Fibroblast of mammary gland (primary cell): ENCODE results near the gene TERT.
"Not testable (repeated sequence)": the region's sequence is repeated elsewhere in the genome, so short reads cannot be mapped to it uniquely, and the experiment has no call there.

Experiments
- DNase-seq: peaks from one replicate; pipeline ENCODE4 v3.0.0-alpha.2; 2010; ENCODE audit warnings: low read depth
- H3K4me3 ChIP-seq: 2 replicates; pipeline ENCODE4 v1.5.1; 2011; ENCODE audit warnings: low read depth, mild to moderate bottlenecking, low read length, moderate library complexity; ENCODE audit not compliant: control insufficient read depth
- CTCF ChIP-seq: conservative IDR thresholded peaks from 2 replicates; pipeline ENCODE4 v1.5.1; 2011; ENCODE audit warnings: low read depth, low read length, inconsistent platforms; ENCODE audit not compliant: control insufficient read depth, insufficient read depth

The TERT gene

DNA sequence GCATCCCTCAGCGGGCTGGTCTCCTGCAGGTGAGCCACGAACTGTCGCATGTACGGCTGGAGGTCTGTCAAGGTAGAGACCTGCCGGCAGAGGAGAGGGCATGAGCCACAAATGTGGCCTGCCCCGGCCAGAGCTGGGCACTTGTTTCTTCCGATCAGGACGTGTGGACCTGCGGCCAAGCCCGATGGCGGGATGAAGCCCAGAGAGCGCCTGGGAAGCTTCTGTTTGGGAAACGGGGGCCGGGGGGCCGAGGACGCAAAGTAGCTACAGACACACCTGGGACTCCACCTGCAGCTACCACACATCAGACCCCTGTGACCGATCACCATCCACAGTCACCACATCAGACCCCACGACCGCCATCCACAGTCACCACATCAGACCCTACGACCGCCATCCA, 22.7 kb downstream of the TERT start:
- no peak for DNase-seq
- no peak for TF ChIP-seq CTCF
- H3K4me3 ChIP-seq, result no peak overlapping the region

- H3K4me3 ChIP-seq, result no peak overlapping the region
- DNase-seq, result no peak
- TF ChIP-seq CTCF, result no peak
These were observed 23.6 kb downstream of the TERT start for GRCh38 chr5:1270933-1271914.

- H3K4me3 ChIP-seq, result no peak overlapping the region
- TF ChIP-seq CTCF, result no peak
- DNase-seq, result no peak
These were observed 24.4 kb downstream of the TERT start for GRCh38 chr5:1270426-1270825.

GRCh38 chr5:1268666-1269065, 26.2 kb downstream of the TERT start:
- no peak for TF ChIP-seq CTCF
- no peak overlapping the region for H3K4me3 ChIP-seq
- no peak for DNase-seq

DNA sequence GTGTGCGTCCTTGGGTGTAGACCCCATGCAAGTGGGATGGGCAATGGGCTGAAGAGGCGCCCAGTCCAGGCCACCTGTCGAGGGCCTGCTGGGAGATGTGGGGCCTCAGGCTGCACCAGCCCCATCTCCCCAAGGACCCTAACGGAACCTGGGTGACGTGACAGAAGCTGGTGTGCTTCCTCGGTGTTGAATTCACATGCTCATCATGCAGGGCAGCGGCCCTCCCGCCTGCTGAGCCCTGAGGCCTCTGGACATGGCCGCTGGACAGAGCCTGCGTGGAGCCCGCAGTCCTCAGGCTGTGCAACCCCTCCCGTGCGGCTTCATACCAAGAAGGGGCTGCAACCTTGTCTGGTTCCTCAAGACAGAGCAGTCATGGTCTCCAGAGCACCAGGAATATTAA, 26.8 kb downstream of the TERT start:
- DNase-seq, result no peak
- TF ChIP-seq CTCF, result no peak
- H3K4me3 ChIP-seq, result no peak overlapping the region

DNA sequence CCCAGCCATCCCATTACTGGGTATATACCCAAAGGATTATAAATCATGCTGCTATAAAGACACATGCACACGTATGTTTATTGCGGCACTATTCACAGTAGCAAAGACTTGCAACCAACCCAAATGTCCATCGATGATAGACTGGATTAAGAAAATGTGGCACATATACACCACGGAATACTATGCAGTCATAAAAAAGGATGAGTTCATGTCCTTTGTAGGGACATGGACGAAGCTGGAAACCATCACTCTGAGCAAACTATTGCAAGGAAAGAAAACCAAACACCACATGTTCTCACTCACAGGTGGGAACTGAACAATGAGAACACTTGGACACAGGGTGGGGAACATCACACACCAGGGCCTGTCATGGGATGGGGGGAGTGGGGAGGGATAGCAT, 27.4 kb downstream of the TERT start:
- not testable (repeated sequence) for H3K4me3 ChIP-seq

GRCh38 chr5:1266791-1267190, 28.1 kb downstream of the TERT start:
- H3K4me3 ChIP-seq, result no peak overlapping the region
- no peak for DNase-seq
- no peak for TF ChIP-seq CTCF

More for the DNA sequence above, 27.4 kb downstream of the TERT start:
- DNase-seq, result not testable (repeated sequence)
